ENCODE results near the gene MICA. TPM values are rescaled to one million over a fixed set of nuclear protein-coding genes. Genes with fewer than 3 reads are reported as not detected.
"Not testable (repeated sequence)": the region's sequence is repeated elsewhere in the genome, so short reads cannot be mapped to it uniquely, and the experiment has no call there.

Gene MICA
- total RNA-seq, 4 donors from 2014 or later = 12.3 to 23.2 (median 15.3) TPM

- no peak overlapping the region for H3K27ac ChIP-seq
- intact Hi-C loops (cut with DNase I) = no loop called here
- DNase-seq = no peak
- no peaks in the 10 kb centered on the region for H3K36me3 ChIP-seq
- 81% methylated on average over 2 of the region's 2 CpGs for WGBS, 2 donors
- H3K4me3 ChIP-seq (replicated peaks in 1 of 3) = no peak overlapping the region
- no peaks in the 10 kb centered on the region for H3K27me3 ChIP-seq
- no peaks in the 10 kb centered on the region for H3K4me1 ChIP-seq
- H3K9me3 ChIP-seq = no peaks in the 10 kb centered on the region
- TF ChIP-seq, protein P1, sequence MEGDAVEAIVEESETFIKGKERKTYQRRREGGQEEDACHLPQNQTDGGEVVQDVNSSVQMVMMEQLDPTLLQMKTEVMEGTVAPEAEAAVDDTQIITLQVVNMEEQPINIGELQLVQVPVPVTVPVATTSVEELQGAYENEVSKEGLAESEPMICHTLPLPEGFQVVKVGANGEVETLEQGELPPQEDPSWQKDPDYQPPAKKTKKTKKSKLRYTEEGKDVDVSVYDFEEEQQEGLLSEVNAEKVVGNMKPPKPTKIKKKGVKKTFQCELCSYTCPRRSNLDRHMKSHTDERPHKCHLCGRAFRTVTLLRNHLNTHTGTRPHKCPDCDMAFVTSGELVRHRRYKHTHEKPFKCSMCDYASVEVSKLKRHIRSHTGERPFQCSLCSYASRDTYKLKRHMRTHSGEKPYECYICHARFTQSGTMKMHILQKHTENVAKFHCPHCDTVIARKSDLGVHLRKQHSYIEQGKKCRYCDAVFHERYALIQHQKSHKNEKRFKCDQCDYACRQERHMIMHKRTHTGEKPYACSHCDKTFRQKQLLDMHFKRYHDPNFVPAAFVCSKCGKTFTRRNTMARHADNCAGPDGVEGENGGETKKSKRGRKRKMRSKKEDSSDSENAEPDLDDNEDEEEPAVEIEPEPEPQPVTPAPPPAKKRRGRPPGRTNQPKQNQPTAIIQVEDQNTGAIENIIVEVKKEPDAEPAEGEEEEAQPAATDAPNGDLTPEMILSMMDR (IDR thresholded peaks at IDR 0.05) = no peak
These were observed 49.9 kb downstream of the MICA start for GRCh38 chr6:31453259-31453658.

- intact Hi-C loops (cut with DNase I); H3K9me3 ChIP-seq; H3K4me1 ChIP-seq; H3K4me3 ChIP-seq (replicated peaks in 1 of 3); H3K27me3 ChIP-seq; H3K36me3 ChIP-seq; DNase-seq; H3K27ac ChIP-seq: not testable (repeated sequence)
- WGBS, 2 donors = 82 to 84% methylated on average over 5 of the region's 5 CpGs
These were observed 56.5 kb downstream of the MICA start for GRCh38 chr6:31459864-31460263.

DNA sequence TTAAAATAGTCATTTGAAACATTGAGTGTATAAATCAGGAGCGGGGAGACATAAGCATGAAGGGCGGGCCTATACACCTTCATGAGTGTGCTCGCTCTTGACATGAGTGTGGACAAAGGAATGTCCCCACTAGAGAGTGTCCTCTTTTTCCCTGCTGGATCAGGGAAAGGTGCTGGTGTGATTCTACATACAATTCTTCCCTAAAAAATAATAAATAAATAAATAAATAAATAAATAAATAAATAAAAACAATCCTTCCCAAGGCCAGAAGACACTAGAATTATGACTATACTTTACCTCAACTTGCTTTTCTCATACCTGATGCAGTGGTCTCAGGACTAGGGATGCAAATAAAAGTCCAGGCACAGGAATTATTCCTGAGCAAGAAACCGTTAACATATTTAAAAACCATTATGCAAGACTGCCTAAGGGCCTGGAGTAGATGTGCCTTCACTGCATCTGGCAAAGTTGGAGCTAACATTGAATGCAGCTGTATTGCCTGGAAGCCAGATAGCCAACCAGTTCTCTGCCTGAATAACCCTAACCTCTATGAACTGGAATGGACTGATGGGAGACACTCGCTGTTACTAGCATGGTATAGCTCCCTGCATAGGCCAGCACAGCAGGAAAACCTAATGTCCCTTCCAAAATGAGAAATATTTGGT, 57.1 kb downstream of the MICA start:
- TF ChIP-seq POLR2A (IDR thresholded peaks at IDR 0.05) = no peak
- TF ChIP-seq, protein P1 (IDR thresholded peaks at IDR 0.05) = no peak
- 85 to 98% methylated on average over 5 of the region's 5 CpGs for WGBS, 2 donors

DNA sequence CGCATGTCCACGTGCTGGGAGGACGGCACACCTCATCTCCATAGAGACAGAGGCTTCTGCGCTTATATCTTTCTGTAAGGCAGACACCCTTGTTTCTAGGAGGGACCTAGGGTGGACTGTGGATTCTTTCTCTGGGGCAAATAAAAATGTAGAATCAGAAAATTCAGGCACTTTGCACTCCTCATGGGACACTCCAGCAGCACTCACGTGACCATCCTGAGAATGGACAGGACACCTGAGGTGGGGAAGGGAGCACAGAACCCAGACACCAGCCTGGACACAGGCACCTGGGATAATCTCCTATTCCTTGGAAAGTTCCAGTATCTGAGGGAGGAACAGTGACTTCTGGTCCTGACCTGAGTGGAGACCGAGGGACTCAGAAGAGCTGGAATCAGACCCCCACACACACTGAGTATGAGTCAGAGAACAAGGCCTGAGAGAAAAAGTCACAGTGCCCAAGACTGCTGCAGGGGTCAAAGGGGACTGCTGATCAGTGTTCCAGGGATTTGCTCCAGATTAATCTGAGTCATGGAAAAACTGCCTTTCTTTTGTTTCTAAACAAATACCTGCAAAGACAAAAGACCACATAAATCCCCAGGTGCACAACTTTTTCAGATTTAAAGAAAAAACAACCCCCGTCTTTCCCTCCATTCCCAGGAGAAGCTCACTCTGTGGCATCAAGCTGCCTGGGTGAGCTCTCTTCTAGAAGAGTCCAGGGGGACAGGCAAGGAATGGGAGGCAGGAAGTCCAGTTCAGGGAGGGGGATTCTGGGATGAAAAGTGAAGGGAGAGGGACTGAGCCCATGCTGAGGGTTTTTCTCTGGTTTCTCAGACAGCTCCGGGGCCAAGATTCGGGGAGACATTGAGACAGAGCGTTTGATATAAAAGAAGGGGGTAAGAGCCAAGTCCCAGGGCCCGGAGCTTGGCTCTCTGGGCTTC, 58.9 kb downstream of the MICA start:
- no peaks in the 10 kb centered on the region for H3K27me3 ChIP-seq
- H3K9me3 ChIP-seq = no peaks in the 10 kb centered on the region
- no peak for TF ChIP-seq POLR2A (IDR thresholded peaks at IDR 0.05)
- TF ChIP-seq, protein P1 (IDR thresholded peaks at IDR 0.05) = no peak
- WGBS, 2 donors = 52 to 67% methylated on average over 11 of the region's 11 CpGs
- DNase-seq = no peak
- H3K36me3 ChIP-seq = no peaks in the 10 kb centered on the region
- peak overlapping the region in 1 of 3 donors; percentile 38 for H3K4me3 ChIP-seq (replicated peaks in 1 of 3)
- H3K27ac ChIP-seq = peak overlapping the region; percentile 60 to 69 (median 66)
- intact Hi-C loops (cut with DNase I) = no loop called here
- no peaks in the 10 kb centered on the region for H3K4me1 ChIP-seq

More for the DNA sequence above, 57.1 kb downstream of the MICA start:
- Histone ChIP-seq H3K27ac (no peak overlapping the region), H3K9me3 (no peaks in the 10 kb centered on the region), H3K4me1 (no peaks in the 10 kb centered on the region), H3K27me3 (no peaks in the 10 kb centered on the region), H3K4me3 (replicated peaks in 1 of 3) (no peak overlapping the region), H3K36me3 (no peaks in the 10 kb centered on the region)
- no peak for DNase-seq
- intact Hi-C loops (cut with DNase I) = no loop called here

GRCh38 chr6:31462964-31463870, 59.8 kb downstream of the MICA start:
- Histone ChIP-seq H3K9me3 (no peaks in the 10 kb centered on the region), H3K4me3 (replicated peaks in 1 of 3) (peak overlapping the region; percentile 3 to 38 (median 32)), H3K27me3 (no peaks in the 10 kb centered on the region), H3K27ac (peak overlapping the region; percentile 60 to 69 (median 66)), H3K36me3 (no peaks in the 10 kb centered on the region), H3K4me1 (no peaks in the 10 kb centered on the region)
- intact Hi-C loops (cut with DNase I) = no loop called here
- TF ChIP-seq POLR2A (IDR thresholded peaks at IDR 0.05) = peak in 1 of 2 donors; percentile 76
- TF ChIP-seq, protein P1 (IDR thresholded peaks at IDR 0.05) = no peak
- peak; percentile 89 to 90 for DNase-seq
- 18 to 19% methylated on average over 27 to 29 of the region's 29 CpGs for WGBS, 2 donors
